ENCODE data around the gene ADAMTS17. TPM values are rescaled to one million over a fixed set of nuclear protein-coding genes. Genes with fewer than 3 reads are reported as not detected.

The ADAMTS17 gene
- total and polyA plus RNA-seq, 9 donors, result 3.1 to 8.2 (median 5.2) TPM

GRCh38 chr15:100201376-100202280, 140.1 kb downstream of the ADAMTS17 start:
- no peak overlapping the region for H3K4me3 ChIP-seq (ENCODE audit: low read length)
- no peaks in the 10 kb centered on the region for H3K36me3 ChIP-seq (ENCODE audit: control insufficient read depth, insufficient read depth, low read length)
- H3K27me3 ChIP-seq (ENCODE audit: control insufficient read depth, insufficient read depth, low read length), result peaks cover 5% of the 10 kb centered on the region
- WGBS (ENCODE audit: insufficient coverage), result 56% methylated on average over 8 of the region's 18 CpGs
- no peak overlapping the region for H3K27ac ChIP-seq (ENCODE audit: low read length)
- no peak for DNase-seq
- H3K9me3 ChIP-seq (replicated peaks; ENCODE audit: control insufficient read depth, low read depth, low read length), result no peaks in the 10 kb centered on the region
- peaks cover 19% of the 10 kb centered on the region for H3K4me1 ChIP-seq (ENCODE audit: control insufficient read depth, insufficient read depth, low read length)

GRCh38 chr15:100200287-100200880, 141.4 kb downstream of the ADAMTS17 start:
- no peak overlapping the region for H3K27ac ChIP-seq (ENCODE audit: low read length)
- no peaks in the 10 kb centered on the region for H3K36me3 ChIP-seq (ENCODE audit: control insufficient read depth, insufficient read depth, low read length)
- H3K27me3 ChIP-seq (ENCODE audit: control insufficient read depth, insufficient read depth, low read length), result peaks cover 5% of the 10 kb centered on the region
- DNase-seq, result peak; percentile 43
- no peak overlapping the region for H3K4me3 ChIP-seq (ENCODE audit: low read length)
- H3K4me1 ChIP-seq (ENCODE audit: control insufficient read depth, insufficient read depth, low read length), result peaks cover 9% of the 10 kb centered on the region
- WGBS (ENCODE audit: insufficient coverage), result 81% methylated on average over 14 of the region's 22 CpGs
- no peaks in the 10 kb centered on the region for H3K9me3 ChIP-seq (replicated peaks; ENCODE audit: control insufficient read depth, low read depth, low read length)

- Histone ChIP-seq H3K27me3 (ENCODE audit: control insufficient read depth, insufficient read depth, low read length) (peaks cover 5% of the 10 kb centered on the region), H3K4me3 (ENCODE audit: low read length) (no peak overlapping the region), H3K27ac (ENCODE audit: low read length) (no peak overlapping the region), H3K36me3 (ENCODE audit: control insufficient read depth, insufficient read depth, low read length) (no peaks in the 10 kb centered on the region), H3K9me3 (replicated peaks; ENCODE audit: control insufficient read depth, low read depth, low read length) (no peaks in the 10 kb centered on the region), H3K4me1 (ENCODE audit: control insufficient read depth, insufficient read depth, low read length) (peaks cover 12% of the 10 kb centered on the region)
- DNase-seq, result no peak
- WGBS (ENCODE audit: insufficient coverage), result 95% methylated on average over 18 of the region's 21 CpGs
Measured at GRCh38 chr15:100199711-100200286, 142.0 kb downstream of the ADAMTS17 start.

- H3K4me3 ChIP-seq (ENCODE audit: low read length), result no peak overlapping the region
- H3K4me1 ChIP-seq (ENCODE audit: control insufficient read depth, insufficient read depth, low read length), result peaks cover 19% of the 10 kb centered on the region
- H3K27ac ChIP-seq (ENCODE audit: low read length), result no peak overlapping the region
- H3K9me3 ChIP-seq (replicated peaks; ENCODE audit: control insufficient read depth, low read depth, low read length), result no peaks in the 10 kb centered on the region
- DNase-seq, result no peak
- 62% methylated on average over 4 of the region's 5 CpGs for WGBS (ENCODE audit: insufficient coverage)
- no peaks in the 10 kb centered on the region for H3K36me3 ChIP-seq (ENCODE audit: control insufficient read depth, insufficient read depth, low read length)
- peaks cover 7% of the 10 kb centered on the region for H3K27me3 ChIP-seq (ENCODE audit: control insufficient read depth, insufficient read depth, low read length)
Measured at GRCh38 chr15:100198442-100198841, 143.3 kb downstream of the ADAMTS17 start.

GRCh38 chr15:100196326-100197058, 145.3 kb downstream of the ADAMTS17 start:
- Histone ChIP-seq H3K36me3 (ENCODE audit: control insufficient read depth, insufficient read depth, low read length) (no peaks in the 10 kb centered on the region), H3K9me3 (replicated peaks; ENCODE audit: control insufficient read depth, low read depth, low read length) (no peaks in the 10 kb centered on the region)
- WGBS (ENCODE audit: insufficient coverage), result 73% methylated on average over 10 of the region's 14 CpGs

GRCh38 chr15:100194996-100195395, 146.8 kb downstream of the ADAMTS17 start:
- WGBS (ENCODE audit: insufficient coverage), result 89% methylated on average over 7 of the region's 10 CpGs

More at GRCh38 chr15:100196326-100197058, 145.3 kb downstream of the ADAMTS17 start:
- no peak for DNase-seq
- Histone ChIP-seq H3K4me1 (ENCODE audit: control insufficient read depth, insufficient read depth, low read length) (peaks cover 32% of the 10 kb centered on the region), H3K27ac (ENCODE audit: low read length) (no peak overlapping the region), H3K27me3 (ENCODE audit: control insufficient read depth, insufficient read depth, low read length) (peaks cover 4% of the 10 kb centered on the region), H3K4me3 (ENCODE audit: low read length) (no peak overlapping the region)

GRCh38 chr15:100193277-100193860, 148.4 kb downstream of the ADAMTS17 start:
- Histone ChIP-seq H3K36me3 (ENCODE audit: control insufficient read depth, insufficient read depth, low read length) (no peaks in the 10 kb centered on the region), H3K27me3 (ENCODE audit: control insufficient read depth, insufficient read depth, low read length) (peaks cover 2% of the 10 kb centered on the region), H3K4me1 (ENCODE audit: control insufficient read depth, insufficient read depth, low read length) (peaks cover 31% of the 10 kb centered on the region), H3K27ac (ENCODE audit: low read length) (no peak overlapping the region), H3K9me3 (replicated peaks; ENCODE audit: control insufficient read depth, low read depth, low read length) (no peaks in the 10 kb centered on the region), H3K4me3 (ENCODE audit: low read length) (no peak overlapping the region)
- 91% methylated on average over 20 of the region's 21 CpGs for WGBS (ENCODE audit: insufficient coverage)
- DNase-seq, result no peak

More at GRCh38 chr15:100194996-100195395, 146.8 kb downstream of the ADAMTS17 start:
- H3K4me1 ChIP-seq (ENCODE audit: control insufficient read depth, insufficient read depth, low read length), result peaks cover 31% of the 10 kb centered on the region
- no peak for DNase-seq
- H3K9me3 ChIP-seq (replicated peaks; ENCODE audit: control insufficient read depth, low read depth, low read length), result no peaks in the 10 kb centered on the region
- peaks cover 3% of the 10 kb centered on the region for H3K27me3 ChIP-seq (ENCODE audit: control insufficient read depth, insufficient read depth, low read length)
- no peaks in the 10 kb centered on the region for H3K36me3 ChIP-seq (ENCODE audit: control insufficient read depth, insufficient read depth, low read length)
- no peak overlapping the region for H3K27ac ChIP-seq (ENCODE audit: low read length)
- no peak overlapping the region for H3K4me3 ChIP-seq (ENCODE audit: low read length)

GRCh38 chr15:100192097-100193080, 149.4 kb downstream of the ADAMTS17 start:
- H3K4me1 ChIP-seq (ENCODE audit: control insufficient read depth, insufficient read depth, low read length), result peaks cover 31% of the 10 kb centered on the region
- H3K9me3 ChIP-seq (replicated peaks; ENCODE audit: control insufficient read depth, low read depth, low read length), result no peaks in the 10 kb centered on the region
- H3K27ac ChIP-seq (ENCODE audit: low read length), result no peak overlapping the region
- peaks cover 2% of the 10 kb centered on the region for H3K27me3 ChIP-seq (ENCODE audit: control insufficient read depth, insufficient read depth, low read length)
- 43% methylated on average over 7 of the region's 14 CpGs for WGBS (ENCODE audit: insufficient coverage)
- peak; percentile 54 for DNase-seq
- no peak overlapping the region for H3K4me3 ChIP-seq (ENCODE audit: low read length)
- no peaks in the 10 kb centered on the region for H3K36me3 ChIP-seq (ENCODE audit: control insufficient read depth, insufficient read depth, low read length)

- peaks cover 31% of the 10 kb centered on the region for H3K4me1 ChIP-seq (ENCODE audit: control insufficient read depth, insufficient read depth, low read length)
- no peaks in the 10 kb centered on the region for H3K36me3 ChIP-seq (ENCODE audit: control insufficient read depth, insufficient read depth, low read length)
- no peak overlapping the region for H3K27ac ChIP-seq (ENCODE audit: low read length)
Measured at GRCh38 chr15:100191161-100191560, 150.6 kb downstream of the ADAMTS17 start.

More at GRCh38 chr15:100191161-100191560, 150.6 kb downstream of the ADAMTS17 start:
- Histone ChIP-seq H3K27me3 (ENCODE audit: control insufficient read depth, insufficient read depth, low read length) (peaks cover 2% of the 10 kb centered on the region), H3K9me3 (replicated peaks; ENCODE audit: control insufficient read depth, low read depth, low read length) (no peaks in the 10 kb centered on the region), H3K4me3 (ENCODE audit: low read length) (no peak overlapping the region)
- 23% methylated on average over 8 of the region's 8 CpGs for WGBS (ENCODE audit: insufficient coverage)
- DNase-seq, result peak; percentile 28
